Mesodermal cell (in vitro differentiated cells): Measurements from ENCODE around the gene FAM240A.
"Not testable (repeated sequence)": the region's sequence is repeated elsewhere in the genome, so short reads cannot be mapped to it uniquely, and the experiment has no call there.

Experiments
- H3K27ac ChIP-seq: 2 replicates; pipeline ENCODE4 v1.7.0; 2013; ENCODE audit warnings: mild to moderate bottlenecking, low read depth, low read length, moderate library complexity; ENCODE audit not compliant: severe bottlenecking
- H3K36me3 ChIP-seq: 2 replicates; pipeline ENCODE4 v1.7.1; 2013; ENCODE audit warnings: mild to moderate bottlenecking, low read length, moderate library complexity; ENCODE audit not compliant: control insufficient read depth, insufficient read depth
- H3K4me1 ChIP-seq: one replicate; pipeline ENCODE4 v1.7.1; 2013; ENCODE audit warnings: mild to moderate bottlenecking, low read length; ENCODE audit not compliant: insufficient read depth, control insufficient read depth, poor library complexity, severe bottlenecking
- H3K4me3 ChIP-seq: 2 replicates; pipeline ENCODE4 v1.7.0; 2013; ENCODE audit warnings: low read length, control low read depth, mild to moderate bottlenecking; ENCODE audit not compliant: insufficient read depth, poor library complexity, severe bottlenecking; ENCODE audit errors: extremely low read depth
- H3K9me3 ChIP-seq: 2 replicates; pipeline ENCODE4 v1.7.1; 2013; ENCODE audit warnings: mild to moderate bottlenecking, low read length, moderate library complexity; ENCODE audit not compliant: control insufficient read depth
- WGBS, 2 experiments: methylation state at CpG; one replicate each; pipeline ENCODE4 v1.1.5; 2013; ENCODE audit warnings: missing lambda C conversion rate in 2 of 2; ENCODE audit not compliant: insufficient coverage in 2 of 2; 5-methylcytosine and 5-hydroxymethylcytosine counted together

Gene FAM240A

GRCh38 chr3:46576386-46576785 lies 35.9 kb upstream of the FAM240A start:
- Histone ChIP-seq H3K4me3 (no peak overlapping the region), H3K4me1 (peaks cover 12% of the 10 kb centered on the region), H3K27ac (no peak overlapping the region), H3K9me3 (no peaks in the 10 kb centered on the region), H3K36me3 (no peaks in the 10 kb centered on the region)
- 54 to 59% methylated on average over 5 to 7 of the region's 10 CpGs for WGBS, 2 experiments

GRCh38 chr3:46576879-46577278 lies 35.4 kb upstream of the FAM240A start:
- no peak overlapping the region for H3K27ac ChIP-seq

GRCh38 chr3:46577580-46578249 lies 34.6 kb upstream of the FAM240A start:
- H3K27ac ChIP-seq, H3K4me3 ChIP-seq, H3K9me3 ChIP-seq, H3K36me3 ChIP-seq: not testable (repeated sequence)
- peaks cover 12% of the 10 kb centered on the region for H3K4me1 ChIP-seq
- 60% methylated on average over 1 of the region's 18 CpGs; no CpG with 5 or more reads in 1 of the 2 experiments for WGBS, 2 experiments

More at GRCh38 chr3:46576879-46577278, 35.4 kb upstream of the FAM240A start:
- no peaks in the 10 kb centered on the region for H3K36me3 ChIP-seq
- WGBS, 2 experiments = 3 to 11% methylated on average over 13 to 17 of the region's 21 CpGs
- H3K4me3 ChIP-seq = no peak overlapping the region
- no peaks in the 10 kb centered on the region for H3K9me3 ChIP-seq
- peaks cover 12% of the 10 kb centered on the region for H3K4me1 ChIP-seq

GRCh38 chr3:46578973-46579755 lies 33.2 kb upstream of the FAM240A start:
- Histone ChIP-seq H3K9me3 (no peaks in the 10 kb centered on the region), H3K36me3 (no peaks in the 10 kb centered on the region), H3K27ac (no peak overlapping the region), H3K4me1 (peaks cover 11% of the 10 kb centered on the region), H3K4me3 (no peak overlapping the region)
- 22 to 28% methylated on average over 8 to 10 of the region's 10 CpGs for WGBS, 2 experiments

GRCh38 chr3:46579756-46580286 lies 32.5 kb upstream of the FAM240A start:
- H3K4me1 ChIP-seq = peaks cover 4% of the 10 kb centered on the region
- H3K27ac ChIP-seq = no peak overlapping the region
- no peaks in the 10 kb centered on the region for H3K36me3 ChIP-seq
- 63 to 65% methylated on average over 9 to 13 of the region's 14 CpGs for WGBS, 2 experiments
- no peaks in the 10 kb centered on the region for H3K9me3 ChIP-seq
- no peak overlapping the region for H3K4me3 ChIP-seq

GRCh38 chr3:46580675-46581074 lies 31.6 kb upstream of the FAM240A start:
- 100% methylated on average over 1 of the region's 1 CpG; no CpG with 5 or more reads in 1 of the 2 experiments for WGBS, 2 experiments
- Histone ChIP-seq H3K36me3 (no peaks in the 10 kb centered on the region), H3K4me1 (no peaks in the 10 kb centered on the region), H3K4me3 (no peak overlapping the region), H3K27ac (no peak overlapping the region), H3K9me3 (no peaks in the 10 kb centered on the region)

GRCh38 chr3:46584598-46585467 lies 27.5 kb upstream of the FAM240A start:
- Histone ChIP-seq H3K27ac (no peak overlapping the region), H3K4me3 (no peak overlapping the region), H3K36me3 (no peaks in the 10 kb centered on the region), H3K9me3 (no peaks in the 10 kb centered on the region), H3K4me1 (no peaks in the 10 kb centered on the region)
- 96 to 100% methylated on average over 3 to 5 of the region's 7 CpGs for WGBS, 2 experiments

- no peak overlapping the region for H3K4me3 ChIP-seq
- H3K27ac ChIP-seq = no peak overlapping the region
Observed at GRCh38 chr3:46585799-46586693, 26.3 kb upstream of the FAM240A start.

GRCh38 chr3:46586738-46587246 lies 25.5 kb upstream of the FAM240A start:
- Histone ChIP-seq H3K9me3 (no peaks in the 10 kb centered on the region), H3K4me3 (no peak overlapping the region), H3K27ac (no peak overlapping the region), H3K4me1 (no peaks in the 10 kb centered on the region), H3K36me3 (no peaks in the 10 kb centered on the region)
- WGBS, 2 experiments = 87 to 91% methylated on average over 5 to 6 of the region's 6 CpGs

More at GRCh38 chr3:46585799-46586693, 26.3 kb upstream of the FAM240A start:
- Histone ChIP-seq H3K4me1 (no peaks in the 10 kb centered on the region), H3K36me3 (no peaks in the 10 kb centered on the region), H3K9me3 (no peaks in the 10 kb centered on the region)
- WGBS, 2 experiments = 86 to 95% methylated on average over 3 of the region's 5 CpGs
